ENCODE results near the gene ATXN3L.

The ATXN3L gene

GRCh38 chrX:13271511-13271910 lies 48.3 kb downstream of the ATXN3L start:
- no peak for TF ChIP-seq CTCF (IDR thresholded peaks at IDR 0.05; ENCODE audit: low read depth, low read length)
- DNase-seq (ENCODE audit: extremely low read depth, low read depth), result no peak

- no peak for DNase-seq (ENCODE audit: extremely low read depth, low read depth)
- TF ChIP-seq CTCF (IDR thresholded peaks at IDR 0.05; ENCODE audit: low read depth, low read length), result no peak
Measured at GRCh38 chrX:13270360-13270759, 49.5 kb downstream of the ATXN3L start.

GRCh38 chrX:13268874-13269273 lies 51.0 kb downstream of the ATXN3L start:
- DNase-seq (ENCODE audit: extremely low read depth, low read depth), result no peak
- TF ChIP-seq CTCF (IDR thresholded peaks at IDR 0.05; ENCODE audit: low read depth, low read length), result no peak
